ENCODE results near the gene RPP14. TPM values are rescaled to one million over a fixed set of nuclear protein-coding genes. Genes with fewer than 3 reads are reported as not detected.

Gene RPP14
- total RNA-seq, 1 donor from 2014 or later: 18.4 TPM

GRCh38 chr3:58358808-58359207 lies 52.8 kb downstream of the RPP14 start:
- no peak overlapping the region for H3K4me3 Mint-ChIP-seq (ENCODE audit: unreplicated experiment)
- H3K36me3 Mint-ChIP-seq (ENCODE audit: unreplicated experiment): no peaks in the 10 kb centered on the region
- H3K4me1 Mint-ChIP-seq (ENCODE audit: low read depth, unreplicated experiment): no peaks in the 10 kb centered on the region
- no peak for DNase-seq
- no peak overlapping the region for H3K27ac Mint-ChIP-seq (ENCODE audit: unreplicated experiment)
- no peaks in the 10 kb centered on the region for H3K27me3 Mint-ChIP-seq (ENCODE audit: unreplicated experiment)
- no peak for TF ChIP-seq CTCF (IDR thresholded peaks at IDR 0.05; ENCODE audit: partially characterized antibody, unreplicated experiment)
- H3K9me3 Mint-ChIP-seq (ENCODE audit: unreplicated experiment): no peaks in the 10 kb centered on the region

GRCh38 chr3:58359621-58360020 lies 53.6 kb downstream of the RPP14 start:
- H3K9me3 Mint-ChIP-seq (ENCODE audit: unreplicated experiment): no peaks in the 10 kb centered on the region

GRCh38 chr3:58361866-58362265 lies 55.8 kb downstream of the RPP14 start:
- Mint-ChIP-seq H3K4me1 (ENCODE audit: low read depth, unreplicated experiment) (no peaks in the 10 kb centered on the region), H3K4me3 (ENCODE audit: unreplicated experiment) (no peak overlapping the region), H3K9me3 (ENCODE audit: unreplicated experiment) (no peaks in the 10 kb centered on the region), H3K36me3 (ENCODE audit: unreplicated experiment) (no peaks in the 10 kb centered on the region), H3K27ac (ENCODE audit: unreplicated experiment) (no peak overlapping the region), H3K27me3 (ENCODE audit: unreplicated experiment) (no peaks in the 10 kb centered on the region)
- no peak for TF ChIP-seq CTCF (IDR thresholded peaks at IDR 0.05; ENCODE audit: partially characterized antibody, unreplicated experiment)
- DNase-seq: no peak

More at GRCh38 chr3:58359621-58360020, 53.6 kb downstream of the RPP14 start:
- no peaks in the 10 kb centered on the region for H3K36me3 Mint-ChIP-seq (ENCODE audit: unreplicated experiment)
- no peaks in the 10 kb centered on the region for H3K4me1 Mint-ChIP-seq (ENCODE audit: low read depth, unreplicated experiment)
- H3K4me3 Mint-ChIP-seq (ENCODE audit: unreplicated experiment): no peak overlapping the region
- no peak for DNase-seq
- TF ChIP-seq CTCF (IDR thresholded peaks at IDR 0.05; ENCODE audit: partially characterized antibody, unreplicated experiment): no peak
- H3K27ac Mint-ChIP-seq (ENCODE audit: unreplicated experiment): no peak overlapping the region
- no peaks in the 10 kb centered on the region for H3K27me3 Mint-ChIP-seq (ENCODE audit: unreplicated experiment)

- no peak for TF ChIP-seq CTCF (IDR thresholded peaks at IDR 0.05; ENCODE audit: partially characterized antibody, unreplicated experiment)
- Mint-ChIP-seq H3K27me3 (ENCODE audit: unreplicated experiment) (no peaks in the 10 kb centered on the region), H3K9me3 (ENCODE audit: unreplicated experiment) (no peaks in the 10 kb centered on the region), H3K36me3 (ENCODE audit: unreplicated experiment) (no peaks in the 10 kb centered on the region), H3K27ac (ENCODE audit: unreplicated experiment) (no peak overlapping the region), H3K4me1 (ENCODE audit: low read depth, unreplicated experiment) (no peaks in the 10 kb centered on the region), H3K4me3 (ENCODE audit: unreplicated experiment) (no peak overlapping the region)
- DNase-seq: no peak
Observed at GRCh38 chr3:58366699-58367098, 60.7 kb downstream of the RPP14 start.

GRCh38 chr3:58369038-58369437 lies 63.0 kb downstream of the RPP14 start:
- Mint-ChIP-seq H3K27me3 (ENCODE audit: unreplicated experiment) (no peaks in the 10 kb centered on the region), H3K4me3 (ENCODE audit: unreplicated experiment) (no peak overlapping the region), H3K9me3 (ENCODE audit: unreplicated experiment) (no peaks in the 10 kb centered on the region), H3K36me3 (ENCODE audit: unreplicated experiment) (no peaks in the 10 kb centered on the region), H3K27ac (ENCODE audit: unreplicated experiment) (no peak overlapping the region), H3K4me1 (ENCODE audit: low read depth, unreplicated experiment) (no peaks in the 10 kb centered on the region)
- no peak for DNase-seq
- no peak for TF ChIP-seq CTCF (IDR thresholded peaks at IDR 0.05; ENCODE audit: partially characterized antibody, unreplicated experiment)

Other genes with a start within 250 kb of the RPP14 start
- 0.96 TPM for gene DNASE1L3, start 95.3 kb upstream of the RPP14 start, total RNA-seq (ENCODE audit: unreplicated experiment)
- 46.0 TPM for gene ABHD6, start 68.5 kb upstream of the RPP14 start, total RNA-seq (ENCODE audit: unreplicated experiment)
- 7.4 TPM for gene HTD2, start 275 bp downstream of the RPP14 start, total RNA-seq (ENCODE audit: unreplicated experiment)
- 14.0 TPM for gene PXK, start 26.6 kb downstream of the RPP14 start, total RNA-seq (ENCODE audit: unreplicated experiment)
- gene PDHB, start 127.6 kb downstream of the RPP14 start, total RNA-seq (ENCODE audit: unreplicated experiment): 67.6 TPM
- gene KCTD6, start 185.9 kb downstream of the RPP14 start, total RNA-seq (ENCODE audit: unreplicated experiment): 21.1 TPM
- 0.59 TPM for gene ACOX2, start 230.9 kb downstream of the RPP14 start, total RNA-seq (ENCODE audit: unreplicated experiment)

Data from glutamatergic neuron (in vitro differentiated cells).